ENCODE data around the gene PNLIPRP1. TPM values are rescaled to one million over a fixed set of nuclear protein-coding genes. Genes with fewer than 3 reads are reported as not detected.

Gene PNLIPRP1
- total and polyA plus RNA-seq, 2 of the 4 experiments (the other 2 are of a cell fraction), result not detected

DNA sequence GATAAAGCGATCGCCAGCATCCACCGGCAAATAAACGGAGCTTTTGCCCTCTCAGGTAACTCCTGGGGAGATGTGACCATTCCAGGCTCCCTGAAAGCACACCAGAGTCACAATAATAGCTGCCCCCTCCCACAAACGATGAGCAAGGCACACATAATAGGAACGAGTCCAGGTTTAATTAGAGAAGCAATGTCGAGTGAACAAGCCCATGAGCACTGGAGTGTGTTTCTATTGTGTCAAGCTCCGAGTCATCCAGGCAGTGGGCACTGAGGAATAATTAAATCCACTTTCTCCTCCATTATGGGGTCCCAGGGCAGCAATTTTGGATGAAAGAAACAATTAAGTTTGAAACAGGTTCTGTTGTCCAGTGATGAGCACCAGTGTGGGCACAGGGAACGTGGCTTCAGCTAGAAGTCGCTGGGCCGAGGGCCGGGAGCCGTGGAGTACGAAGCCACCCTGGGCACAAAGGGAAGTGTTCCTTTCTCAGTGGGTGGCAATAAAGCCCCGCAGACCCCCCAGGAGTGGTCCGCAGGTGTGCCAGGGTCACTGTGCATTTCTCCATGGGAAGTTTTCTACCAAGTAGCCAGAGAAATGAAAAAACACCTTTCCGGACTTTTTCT is 41.9 kb downstream of the PNLIPRP1 start:
- Histone ChIP-seq H2BK15ac (ENCODE audit: low read depth, low read length) (no peak overlapping the region), H3K9me3 (ENCODE audit: control insufficient read depth, insufficient read depth, low read length) (no peaks in the 10 kb centered on the region), H4K5ac (ENCODE audit: low read depth, low read length) (no peak overlapping the region), H3K9me1 (ENCODE audit: insufficient read depth, low read length) (no peaks in the 10 kb centered on the region), H3K4me1 (ENCODE audit: control insufficient read depth, insufficient read depth, low read length) (no peaks in the 10 kb centered on the region), H2AFZ (replicated peaks; ENCODE audit: low read length, poor library complexity) (no peak overlapping the region), H3K79me1 (ENCODE audit: low read depth in 1 of 2, low read length in 2 of 2) (no peaks in the 10 kb centered on the region), H3K18ac (ENCODE audit: low read depth, low read length) (no peak overlapping the region), H2BK5ac (ENCODE audit: low read depth, low read length, poor library complexity, severe bottlenecking) (no peak overlapping the region), H4K8ac (ENCODE audit: low read depth in 2 of 2, low read length in 2 of 2) (no peak overlapping the region), H3K36me3 (ENCODE audit: control insufficient read depth, insufficient read depth, low read length) (no peaks in the 10 kb centered on the region), H3K23ac (ENCODE audit: low read depth, low read length) (no peak overlapping the region), H2BK20ac (ENCODE audit: low read depth, low read length) (no peak overlapping the region), H2BK120ac (ENCODE audit: low read depth, low read length) (no peak overlapping the region), H4K91ac (ENCODE audit: insufficient read depth, low read depth, low read length) (no peak overlapping the region), H2AK9ac (replicated peaks; ENCODE audit: low read depth, low read length, poor library complexity) (no peak overlapping the region), H3K9ac (ENCODE audit: low read depth, low read length) (no peak overlapping the region), H4K20me1 (ENCODE audit: insufficient read depth, low read length) (no peaks in the 10 kb centered on the region), H3K4ac (ENCODE audit: low read depth, low read length) (no peak overlapping the region), H3K4me3 (ENCODE audit: insufficient read depth, low read depth, low read length) (no peak overlapping the region), H3K56ac (ENCODE audit: extremely low read depth, insufficient read depth, low read length) (no peak overlapping the region), H2AK5ac (ENCODE audit: low read depth, low read length) (no peak overlapping the region), H3K4me2 (ENCODE audit: low read depth, low read length) (no peak overlapping the region), H3K27me3 (ENCODE audit: control insufficient read depth, insufficient read depth, low read length) (peaks cover 5% of the 10 kb centered on the region), H3K27ac (ENCODE audit: insufficient read depth, low read length) (no peak overlapping the region), H3K14ac (replicated peaks; ENCODE audit: low read depth, low read length) (no peak overlapping the region)
- ATAC-seq (ENCODE audit: low read depth), result no peak
- in situ Hi-C loops (cut with MboI; ENCODE audit: low sequenced_read_pairs) (no loop called here), intact Hi-C loops (cut with micrococcal nuclease) (no loop called here), dilution Hi-C loops (cut with HindIII; ENCODE audit: low sequenced_read_pairs, unreplicated experiment) (no loop called here)
- 72% methylated on average over 7 of the region's 17 CpGs; no CpG with 5 or more reads in 1 of the 2 experiments for WGBS, 2 experiments (ENCODE audit: extremely low coverage in 2 of 2, insufficient read length in 1 of 2)
- ChIA-PET POLR2A (ENCODE audit: unreplicated experiment) (no interaction called here), CTCF (no interaction called here)
- no peak for TF ChIP-seq CEBPB (IDR thresholded peaks at IDR 0.05; ENCODE audit: low read depth, low read length)
- TF ChIP-seq MXI1 (IDR thresholded peaks at IDR 0.05; ENCODE audit: borderline replicate concordance, low read depth, low read length), result no peak
- TF ChIP-seq BHLHE40 (IDR thresholded peaks at IDR 0.05; ENCODE audit: low read depth, low read length), result no peak
- DNase-seq, result no peak
- BruUV-seq (replicated peaks), result no TSS peak

All from IMR-90 (cell line).